Omental fat pad (tissue), 4 donors: ENCODE results near the gene NPDC1. TPM values are rescaled to one million over a fixed set of nuclear protein-coding genes. Genes with fewer than 3 reads are reported as not detected.

Source experiments
- ATAC-seq: fragments of 150-250 bp; one replicate; pipeline ENCODE4 v1.9.1; 2016; ENCODE audit warnings: mild to moderate bottlenecking, moderate library complexity; ENCODE audit not compliant: low FRiP score
- DNase-seq: peaks from one replicate; pipeline ENCODE4 v3.0.0-alpha.2; 2019; ENCODE audit warnings: low spot score
- CTCF ChIP-seq, 3 donors: fragments of 450-650 bp; IDR thresholded peaks; one replicate each; pipeline ENCODE4 v1.5.1; 2016 to 2017; ENCODE audit warnings: antibody characterized with exemption in 3 of 3, mild to moderate bottlenecking in 3 of 3, moderate library complexity in 2 of 3
- total RNA-seq, 4 donors: library from RNA; depleted of rRNA; stranded (reverse); fragments of >200 nt; gene quantifications; one replicate each; pipeline ENCODE4 v1.1.0, GENCODE V29; 2016

NPDC1 gene
- total RNA-seq, 4 donors from 2014 or later, result 37.2 to 70.5 (median 58.5) TPM

GRCh38 chr9:137085920-137086530 lies 40.0 kb upstream of the NPDC1 start:
- no peak for TF ChIP-seq CTCF (IDR thresholded peaks at IDR 0.05)
- DNase-seq, result no peak

GRCh38 chr9:137084526-137084925 lies 38.5 kb upstream of the NPDC1 start:
- no peak for TF ChIP-seq CTCF (IDR thresholded peaks at IDR 0.05)
- ATAC-seq (no peak), DNase-seq (no peak)

More at GRCh38 chr9:137085920-137086530, 40.0 kb upstream of the NPDC1 start:
- no peak for ATAC-seq

- ATAC-seq (peak; percentile 23), DNase-seq (peak; percentile 60)
- TF ChIP-seq CTCF (IDR thresholded peaks at IDR 0.05), result no peak
These were observed 37.5 kb upstream of the NPDC1 start for GRCh38 chr9:137083394-137084004.

GRCh38 chr9:137082925-137083290 lies 36.9 kb upstream of the NPDC1 start:
- TF ChIP-seq CTCF (IDR thresholded peaks at IDR 0.05), result no peak
- no peak for ATAC-seq
- DNase-seq, result no peak

GRCh38 chr9:137082222-137082924 lies 36.4 kb upstream of the NPDC1 start:
- ATAC-seq (no peak), DNase-seq (no peak)
- no peak for TF ChIP-seq CTCF (IDR thresholded peaks at IDR 0.05)

GRCh38 chr9:137080260-137081122 lies 34.5 kb upstream of the NPDC1 start:
- TF ChIP-seq CTCF (IDR thresholded peaks at IDR 0.05), result no peak
- ATAC-seq, result no peak
- DNase-seq, result no peak
